GM20431 (cell line): ENCODE results near the gene NRG3.
"Not testable (repeated sequence)": the region's sequence is repeated elsewhere in the genome, so short reads cannot be mapped to it uniquely, and the experiment has no call there.

Experiments
- in situ Hi-C: fragments of 300-500 bp; cut with MseI, MboI; formaldehyde crosslinking; loops from one replicate; pipeline ENCODE4 v1.15.0; 2020; ENCODE audit warnings: low sequenced_read_pairs; ENCODE audit not compliant: unreplicated experiment

Gene NRG3

DNA sequence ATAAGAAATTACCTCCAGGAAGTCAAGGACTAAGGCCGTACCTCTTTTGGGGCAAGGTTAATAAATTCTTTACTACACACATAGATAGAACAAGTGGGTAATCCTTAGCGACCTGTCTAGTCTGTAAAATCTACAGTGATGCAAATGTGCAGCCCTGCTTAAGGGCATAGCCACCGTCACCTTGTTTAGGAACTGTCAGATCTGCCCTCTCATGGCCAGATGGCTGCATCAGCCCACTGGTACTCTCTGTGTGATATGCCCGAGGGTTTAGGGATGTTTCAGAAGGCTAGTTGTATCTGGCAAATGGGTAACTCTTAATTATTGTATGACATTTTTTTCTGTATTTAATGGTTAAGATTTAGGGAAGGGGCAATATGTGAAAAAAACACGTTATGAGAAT, 74.3 kb downstream of the NRG3 start:
- in situ Hi-C loops, result no loop called here

GRCh38 chr10:81950358-81950757, 75.4 kb downstream of the NRG3 start:
- in situ Hi-C loops, result no loop called here

GRCh38 chr10:81953420-81953819, 78.4 kb downstream of the NRG3 start:
- in situ Hi-C loops, result no loop called here

DNA sequence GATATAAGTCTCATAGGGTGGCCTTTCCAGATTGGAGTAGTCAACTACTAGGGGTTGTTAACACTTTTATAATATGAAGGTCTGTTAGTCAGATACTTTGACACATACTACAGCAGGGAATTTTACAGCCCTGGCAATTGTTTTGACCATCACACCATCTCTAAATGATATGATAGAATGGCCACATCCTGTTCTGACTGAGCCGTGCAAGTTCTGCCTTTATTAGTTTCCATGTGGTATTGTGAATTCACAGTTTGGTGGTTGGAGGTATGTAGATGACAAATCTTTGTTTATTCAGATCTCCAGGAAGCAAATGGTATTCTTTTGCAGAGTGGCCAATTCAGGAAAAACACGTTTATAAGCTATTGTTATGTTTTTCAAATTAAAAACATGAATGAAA, 83.0 kb downstream of the NRG3 start:
- in situ Hi-C loops, result no loop called here

DNA sequence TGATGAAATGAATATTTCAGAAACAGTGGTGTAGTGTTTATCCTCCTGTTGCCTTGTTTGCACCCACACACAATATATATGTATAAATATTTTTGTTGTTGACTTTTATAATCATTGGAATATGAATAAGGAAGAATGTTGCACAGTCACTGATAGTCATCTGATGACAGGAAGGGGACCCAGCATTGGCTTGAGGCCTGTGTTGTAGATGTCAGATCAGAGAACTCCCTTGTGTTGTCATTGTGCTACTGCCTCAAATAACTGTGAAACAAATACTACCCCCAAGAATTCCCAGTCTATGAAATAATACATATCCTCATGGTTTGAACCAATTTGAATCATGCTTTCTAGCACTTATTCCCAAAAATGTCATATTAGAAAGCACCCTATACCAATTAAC, 84.0 kb downstream of the NRG3 start:
- in situ Hi-C loops, result no loop called here

DNA sequence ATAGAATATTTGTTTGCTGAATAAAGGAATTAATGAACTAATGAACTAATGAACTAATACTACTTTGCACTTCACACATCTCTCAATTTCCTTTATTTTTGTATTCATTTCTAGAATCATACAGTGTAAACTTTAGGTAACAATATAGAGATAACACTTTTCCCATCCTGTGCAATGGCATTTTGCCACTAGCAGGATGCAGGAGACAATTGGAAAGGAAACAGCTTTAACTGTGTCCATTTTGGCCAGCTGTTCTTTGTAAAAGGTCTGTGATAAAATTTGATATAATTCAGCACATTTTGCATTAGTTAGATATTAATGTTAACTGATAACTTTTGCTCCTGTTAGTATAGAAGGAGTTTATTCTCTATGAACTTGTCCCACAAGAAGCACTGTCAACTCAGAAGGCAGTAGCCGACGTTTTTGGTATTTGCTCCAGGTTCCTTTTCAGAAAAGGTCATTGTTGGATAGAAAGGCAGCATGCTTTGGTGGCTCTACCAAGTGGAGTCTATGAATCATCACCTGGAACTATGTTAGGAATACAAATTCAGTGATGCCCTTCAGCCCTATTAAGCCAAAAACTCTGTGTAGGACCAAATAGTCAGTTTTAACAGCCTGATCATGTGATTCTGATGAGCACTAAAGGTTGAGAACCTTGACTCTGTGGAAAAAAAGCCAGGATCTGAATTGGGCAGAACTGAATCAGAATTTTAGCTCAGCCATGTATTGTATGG, 86.6 kb downstream of the NRG3 start:
- in situ Hi-C loops, result no loop called here

DNA sequence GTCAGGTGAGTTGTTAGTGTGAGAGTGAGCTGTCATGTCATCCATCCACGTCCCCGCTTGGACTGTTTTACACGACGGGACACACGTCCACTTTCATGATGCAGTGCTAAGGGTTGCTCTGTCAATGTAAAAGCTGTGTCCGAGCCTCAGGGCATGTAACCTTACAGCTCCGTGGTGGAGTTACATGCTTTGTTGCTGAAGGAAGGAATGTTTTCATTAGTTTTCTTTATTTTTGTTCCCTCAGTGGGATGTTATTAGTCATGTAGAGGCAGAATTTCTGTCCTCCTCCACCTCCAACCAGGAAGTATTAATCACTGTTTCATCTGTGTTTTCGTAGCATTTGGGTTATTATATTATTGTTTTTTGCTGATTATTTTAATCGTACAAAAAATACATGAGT, 88.6 kb downstream of the NRG3 start:
- in situ Hi-C loops, result no loop called here

DNA sequence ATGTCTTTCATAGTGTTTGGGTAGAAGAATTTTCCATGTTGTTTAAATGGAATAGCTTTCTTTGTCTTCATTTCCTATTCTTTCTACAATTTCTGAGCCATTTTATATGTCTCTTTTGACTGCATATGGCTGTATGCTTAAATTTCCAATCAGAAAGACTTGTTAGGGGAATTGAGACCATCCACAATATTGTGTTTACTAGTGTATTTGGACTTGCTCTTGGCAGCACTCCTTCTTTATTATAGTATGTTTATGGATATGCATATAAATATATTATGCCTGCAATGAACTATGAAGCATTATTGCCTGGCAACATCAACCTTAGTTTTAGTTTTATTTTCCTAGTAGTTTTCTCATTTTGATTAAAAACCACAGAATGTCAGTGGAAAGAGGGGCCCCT, 92.7 kb downstream of the NRG3 start:
- in situ Hi-C loops, result no loop called here

GRCh38 chr10:81969136-81969535, 94.1 kb downstream of the NRG3 start:
- in situ Hi-C loops, result no loop called here

DNA sequence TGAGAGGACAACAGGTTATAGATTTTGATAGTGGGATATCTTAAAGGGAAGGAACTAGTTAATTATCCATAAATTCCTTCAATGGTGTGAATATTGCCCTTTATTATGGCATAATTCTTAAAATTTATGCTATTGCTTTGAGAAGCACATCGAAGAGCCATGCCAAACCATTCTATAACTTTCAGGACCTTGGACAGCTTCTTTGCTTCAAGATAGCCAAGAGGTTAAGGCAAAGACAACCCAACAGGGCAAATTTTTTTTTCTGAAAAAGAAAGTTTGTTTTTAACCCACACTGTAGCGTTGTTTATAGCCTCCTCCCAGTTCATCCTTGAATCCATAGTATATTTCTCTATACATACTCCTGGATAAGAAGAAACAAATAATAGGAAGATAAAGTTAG, 103.2 kb downstream of the NRG3 start:
- in situ Hi-C loops, result no loop called here

GRCh38 chr10:81981724-81982123, 106.7 kb downstream of the NRG3 start:
- in situ Hi-C loops, result no loop called here

DNA sequence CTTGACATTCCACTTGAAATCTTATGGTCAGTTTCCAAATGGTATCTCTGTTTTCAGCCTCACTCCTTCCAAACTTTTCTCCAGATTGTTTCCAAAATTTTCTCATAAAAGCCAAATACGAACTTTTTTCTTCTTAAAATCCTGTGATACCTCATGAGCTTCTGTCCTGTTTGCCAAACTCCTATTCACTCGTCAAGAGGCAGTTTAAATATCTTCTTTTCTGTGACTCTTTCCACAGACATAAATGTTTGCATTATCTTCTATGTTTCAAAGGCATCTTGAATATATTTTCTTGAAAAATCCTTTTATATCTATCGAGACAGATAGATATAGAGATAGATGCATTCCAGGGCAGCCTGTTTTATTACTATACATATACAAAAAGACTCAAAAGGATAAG, 109.4 kb downstream of the NRG3 start:
- in situ Hi-C loops, result no loop called here

GRCh38 chr10:81995254-81995653, 120.3 kb downstream of the NRG3 start:
- in situ Hi-C loops, result no loop called here

- in situ Hi-C loops, result no loop called here
Measured at GRCh38 chr10:81996927-81997326, 121.9 kb downstream of the NRG3 start.

GRCh38 chr10:82020999-82021398, 146.0 kb downstream of the NRG3 start:
- in situ Hi-C loops, result no loop called here

GRCh38 chr10:82027711-82028110, 152.7 kb downstream of the NRG3 start:
- in situ Hi-C loops, result no loop called here

DNA sequence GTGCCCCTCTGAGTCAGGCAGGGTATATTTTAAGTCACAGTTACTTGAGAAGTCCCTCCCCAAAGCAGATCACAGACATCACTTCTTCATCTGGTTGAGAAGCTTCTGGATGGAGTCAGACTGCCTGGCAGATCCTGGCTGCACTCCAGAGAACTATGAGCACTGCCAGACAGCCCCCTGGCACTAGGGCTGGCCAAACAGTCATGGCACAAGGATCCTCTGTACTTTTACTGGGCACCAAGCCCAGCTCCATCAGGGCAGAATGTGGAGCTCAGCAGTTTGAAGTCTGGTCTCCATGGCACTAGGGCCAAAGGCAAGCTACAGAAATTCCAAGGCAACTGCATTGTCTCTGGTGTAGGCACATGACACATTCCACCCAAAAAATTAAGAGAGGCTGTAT, 162.1 kb downstream of the NRG3 start:
- in situ Hi-C loops, result no loop called here

DNA sequence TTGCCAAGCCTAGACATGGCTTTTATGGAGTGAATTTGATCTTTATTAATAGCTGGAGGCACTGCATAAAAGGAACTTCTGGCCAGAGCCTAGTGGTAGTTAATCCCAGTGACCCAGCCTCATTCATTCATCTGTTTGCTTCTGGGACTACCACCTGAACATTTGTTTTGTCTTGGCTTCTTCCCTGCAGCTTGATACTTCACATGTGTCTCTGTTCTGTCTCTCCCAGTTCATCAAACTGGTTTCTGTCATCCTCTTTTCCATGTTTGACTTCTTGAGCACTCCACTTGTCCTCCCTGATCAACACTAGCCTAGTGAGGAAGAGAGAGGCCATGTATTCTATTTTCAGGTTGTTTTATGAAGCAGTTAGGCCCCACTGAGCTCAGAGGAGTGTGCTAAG, 163.6 kb downstream of the NRG3 start:
- in situ Hi-C loops, result no loop called here

DNA sequence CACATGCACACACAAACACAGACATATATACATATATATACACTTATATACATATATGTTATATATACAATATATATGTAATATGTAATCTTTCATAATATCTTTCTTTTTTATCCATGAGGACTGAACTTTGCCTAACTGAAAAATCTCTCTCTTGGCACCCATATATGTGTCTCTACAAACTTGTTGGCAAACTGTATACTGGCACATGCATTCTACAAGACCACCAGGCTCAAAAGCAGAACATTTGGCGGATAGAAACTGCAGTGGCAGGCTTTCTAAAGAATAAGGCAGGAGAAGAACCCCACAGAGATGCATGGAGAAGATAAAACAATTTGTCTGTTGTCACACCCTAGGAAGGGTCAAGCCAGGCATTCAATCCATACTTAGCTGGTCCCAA, 165.3 kb downstream of the NRG3 start:
- in situ Hi-C loops, result no loop called here

DNA sequence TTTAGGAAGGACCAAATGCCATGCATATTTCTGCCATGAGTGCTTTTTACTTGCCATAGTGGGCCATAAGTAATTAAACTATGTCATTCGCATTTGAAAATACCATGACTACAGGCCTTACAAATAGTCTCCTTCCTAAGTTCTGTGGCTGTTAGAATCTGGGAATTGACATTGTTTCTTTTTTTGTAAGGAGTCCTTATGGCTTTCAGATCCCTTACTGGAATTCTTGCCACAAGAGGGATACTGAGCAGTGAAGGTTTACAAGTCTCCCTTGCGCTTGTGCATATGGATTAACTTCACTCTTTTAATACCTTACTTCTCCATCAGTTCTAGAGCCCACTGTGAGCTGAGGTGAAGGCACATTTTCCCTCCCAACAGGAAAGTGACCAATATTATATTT, 166.0 kb downstream of the NRG3 start:
- in situ Hi-C loops, result no loop called here

GRCh38 chr10:82056391-82056790, 181.4 kb downstream of the NRG3 start:
- in situ Hi-C loops, result no loop called here

GRCh38 chr10:82067192-82067591, 192.2 kb downstream of the NRG3 start:
- in situ Hi-C loops, result not testable (repeated sequence)
